ENCODE results near the gene PKHD1.

The PKHD1 gene

GRCh38 chr6:51913265-51913664 is 174.1 kb downstream of the PKHD1 start:
- Histone ChIP-seq H3K4me3 (no peak overlapping the region), H3K9me3 (no peaks in the 10 kb centered on the region), H3K9ac (no peak overlapping the region), H3K27ac (no peak overlapping the region), H3K36me3 (no peaks in the 10 kb centered on the region), H3K27me3 (no peaks in the 10 kb centered on the region), H3K4me2 (no peak overlapping the region), H3K4me1 (no peaks in the 10 kb centered on the region), H4K20me1 (no peaks in the 10 kb centered on the region)
- no peak for TF ChIP-seq Cebpa-rat (IDR thresholded peaks at IDR 0.05)

- Histone ChIP-seq H3K36me3 (no peaks in the 10 kb centered on the region), H3K27ac (no peak overlapping the region), H3K27me3 (no peaks in the 10 kb centered on the region), H3K4me2 (no peak overlapping the region), H3K9me3 (no peaks in the 10 kb centered on the region), H3K4me3 (no peak overlapping the region), H3K9ac (no peak overlapping the region), H4K20me1 (no peaks in the 10 kb centered on the region), H3K4me1 (no peaks in the 10 kb centered on the region)
- no peak for TF ChIP-seq Cebpa-rat (IDR thresholded peaks at IDR 0.05)
These were observed 176.6 kb downstream of the PKHD1 start for GRCh38 chr6:51910851-51911250.

- no peak overlapping the region for H3K9ac ChIP-seq
- H3K27ac ChIP-seq, result no peak overlapping the region
- H4K20me1 ChIP-seq, result no peaks in the 10 kb centered on the region
- no peak for TF ChIP-seq Cebpa-rat (IDR thresholded peaks at IDR 0.05)
- no peaks in the 10 kb centered on the region for H3K4me1 ChIP-seq
- no peaks in the 10 kb centered on the region for H3K27me3 ChIP-seq
- no peaks in the 10 kb centered on the region for H3K36me3 ChIP-seq
- H3K4me2 ChIP-seq, result no peak overlapping the region
- no peaks in the 10 kb centered on the region for H3K9me3 ChIP-seq
- H3K4me3 ChIP-seq, result no peak overlapping the region
These were observed 179.2 kb downstream of the PKHD1 start for GRCh38 chr6:51908243-51908642.

- no peak overlapping the region for H3K27ac ChIP-seq
- H4K20me1 ChIP-seq, result no peaks in the 10 kb centered on the region
- H3K4me1 ChIP-seq, result no peaks in the 10 kb centered on the region
- no peaks in the 10 kb centered on the region for H3K36me3 ChIP-seq
- H3K9ac ChIP-seq, result no peak overlapping the region
- no peaks in the 10 kb centered on the region for H3K9me3 ChIP-seq
- H3K27me3 ChIP-seq, result no peaks in the 10 kb centered on the region
- H3K4me3 ChIP-seq, result no peak overlapping the region
- no peak overlapping the region for H3K4me2 ChIP-seq
- no peak for TF ChIP-seq Cebpa-rat (IDR thresholded peaks at IDR 0.05)
These were observed 185.3 kb downstream of the PKHD1 start for GRCh38 chr6:51901766-51902764.

GRCh38 chr6:51893366-51893765 is 194.0 kb downstream of the PKHD1 start:
- no peak for TF ChIP-seq Cebpa-rat (IDR thresholded peaks at IDR 0.05)
- Histone ChIP-seq H3K4me1 (no peaks in the 10 kb centered on the region), H3K36me3 (no peaks in the 10 kb centered on the region), H4K20me1 (no peaks in the 10 kb centered on the region), H3K4me3 (no peak overlapping the region), H3K4me2 (no peak overlapping the region), H3K9me3 (no peaks in the 10 kb centered on the region), H3K27ac (no peak overlapping the region), H3K9ac (no peak overlapping the region), H3K27me3 (no peaks in the 10 kb centered on the region)

GRCh38 chr6:51892750-51893149 is 194.7 kb downstream of the PKHD1 start:
- Histone ChIP-seq H3K27ac (no peak overlapping the region), H3K4me3 (no peak overlapping the region), H4K20me1 (no peaks in the 10 kb centered on the region), H3K4me1 (no peaks in the 10 kb centered on the region), H3K27me3 (no peaks in the 10 kb centered on the region), H3K36me3 (no peaks in the 10 kb centered on the region), H3K9ac (no peak overlapping the region), H3K9me3 (no peaks in the 10 kb centered on the region), H3K4me2 (no peak overlapping the region)
- no peak for TF ChIP-seq Cebpa-rat (IDR thresholded peaks at IDR 0.05)

GRCh38 chr6:51892339-51892738 is 195.1 kb downstream of the PKHD1 start:
- Histone ChIP-seq H3K4me1 (no peaks in the 10 kb centered on the region), H3K9ac (no peak overlapping the region), H3K9me3 (no peaks in the 10 kb centered on the region), H4K20me1 (no peaks in the 10 kb centered on the region), H3K4me3 (no peak overlapping the region), H3K36me3 (no peaks in the 10 kb centered on the region), H3K27me3 (no peaks in the 10 kb centered on the region), H3K4me2 (no peak overlapping the region), H3K27ac (no peak overlapping the region)
- no peak for TF ChIP-seq Cebpa-rat (IDR thresholded peaks at IDR 0.05)

- no peak overlapping the region for H3K9ac ChIP-seq
- no peaks in the 10 kb centered on the region for H3K9me3 ChIP-seq
- no peak for TF ChIP-seq Cebpa-rat (IDR thresholded peaks at IDR 0.05)
- H3K4me1 ChIP-seq, result no peaks in the 10 kb centered on the region
- H3K27me3 ChIP-seq, result no peaks in the 10 kb centered on the region
- H3K27ac ChIP-seq, result no peak overlapping the region
- H4K20me1 ChIP-seq, result no peaks in the 10 kb centered on the region
- no peaks in the 10 kb centered on the region for H3K36me3 ChIP-seq
- H3K4me3 ChIP-seq, result no peak overlapping the region
- H3K4me2 ChIP-seq, result no peak overlapping the region
These were observed 195.6 kb downstream of the PKHD1 start for GRCh38 chr6:51891784-51892183.

- no peak overlapping the region for H3K4me2 ChIP-seq
- H4K20me1 ChIP-seq, result no peaks in the 10 kb centered on the region
- H3K27me3 ChIP-seq, result no peaks in the 10 kb centered on the region
- no peaks in the 10 kb centered on the region for H3K9me3 ChIP-seq
- no peaks in the 10 kb centered on the region for H3K36me3 ChIP-seq
- no peak overlapping the region for H3K4me3 ChIP-seq
- H3K27ac ChIP-seq, result no peak overlapping the region
- no peaks in the 10 kb centered on the region for H3K4me1 ChIP-seq
- no peak for TF ChIP-seq Cebpa-rat (IDR thresholded peaks at IDR 0.05)
- no peak overlapping the region for H3K9ac ChIP-seq
These were observed 199.6 kb downstream of the PKHD1 start for GRCh38 chr6:51887859-51888258.

- Histone ChIP-seq H4K20me1 (no peaks in the 10 kb centered on the region), H3K4me3 (no peak overlapping the region), H3K27ac (no peak overlapping the region), H3K9me3 (no peaks in the 10 kb centered on the region), H3K27me3 (no peaks in the 10 kb centered on the region), H3K36me3 (no peaks in the 10 kb centered on the region), H3K4me2 (no peak overlapping the region), H3K9ac (no peak overlapping the region), H3K4me1 (no peaks in the 10 kb centered on the region)
- no peak for TF ChIP-seq Cebpa-rat (IDR thresholded peaks at IDR 0.05)
These were observed 201.5 kb downstream of the PKHD1 start for GRCh38 chr6:51885957-51886356.
